Neural progenitor cell (in vitro differentiated cells): ENCODE measurements around the gene LBR. TPM values are rescaled to one million over a fixed set of nuclear protein-coding genes. Genes with fewer than 3 reads are reported as not detected.

ENCODE experiments used
- DNase-seq: peaks from one replicate; pipeline ENCODE4 v3.0.0-alpha.2; 2016; ENCODE audit warnings: low spot score
- H2AFZ ChIP-seq: fragments of 200-600 bp; sonication (generic); replicated peaks from 2 replicates; pipeline ENCODE4 v1.6.1; 2016; ENCODE audit warnings: antibody characterized with exemption
- H3F3A ChIP-seq: fragments of 200-600 bp; sonication (generic); 2 replicates; pipeline ENCODE4 v1.6.1; 2016; ENCODE audit warnings: antibody characterized with exemption, low read depth
- H3K27ac ChIP-seq: fragments of 200-600 bp; sonication (generic); 2 replicates; pipeline ENCODE4 v1.5.1; 2016; ENCODE audit warnings: mild to moderate bottlenecking
- H3K27me3 ChIP-seq: fragments of 200-600 bp; sonication (generic); 2 replicates; pipeline ENCODE4 v1.6.1; 2016; ENCODE audit warnings: mild to moderate bottlenecking, moderate library complexity
- H3K36me3 ChIP-seq: fragments of 200-600 bp; sonication (generic); 2 replicates; pipeline ENCODE4 v1.5.1; 2016
- H3K4me1 ChIP-seq: fragments of 200-600 bp; sonication (generic); 2 replicates; pipeline ENCODE4 v1.6.1; 2016; ENCODE audit warnings: mixed run types
- H3K4me2 ChIP-seq: fragments of 200-600 bp; sonication (generic); 2 replicates; pipeline ENCODE4 v1.6.1; 2016
- H3K4me3 ChIP-seq: fragments of 200-600 bp; sonication (generic); 2 replicates; pipeline ENCODE4 v1.5.1; 2016
- H3K79me2 ChIP-seq: fragments of 200-600 bp; sonication (generic); 2 replicates; pipeline ENCODE4 v1.6.1; 2016; ENCODE audit warnings: low read depth
- H3K9ac ChIP-seq: fragments of 200-600 bp; sonication (generic); 2 replicates; pipeline ENCODE4 v1.6.1; 2016
- H3K9me3 ChIP-seq: fragments of 200-600 bp; sonication (generic); 2 replicates; pipeline ENCODE4 v1.5.1; 2016; ENCODE audit warnings: low read depth
- H4K20me1 ChIP-seq: fragments of 200-600 bp; sonication (generic); 2 replicates; pipeline ENCODE4 v1.6.1; 2016; ENCODE audit warnings: low read depth
- H3K27ac Mint-ChIP-seq: 3 replicates; pipeline ENCODE4 v1.8.0; 2021; ENCODE audit warnings: mixed read lengths
- H3K27me3 Mint-ChIP-seq: 2 replicates; pipeline ENCODE4 v1.8.0; 2022; ENCODE audit warnings: low read depth, mild to moderate bottlenecking, inconsistent platforms, moderate library complexity, mixed read lengths; ENCODE audit not compliant: insufficient read depth
- H3K36me3 Mint-ChIP-seq: 3 replicates; pipeline ENCODE4 v1.8.0; 2021; ENCODE audit warnings: mixed read lengths
- H3K4me1 Mint-ChIP-seq: 3 replicates; pipeline ENCODE4 v1.8.0; 2021; ENCODE audit warnings: mixed read lengths
- H3K4me3 Mint-ChIP-seq: 3 replicates; pipeline ENCODE4 v1.8.0; 2021; ENCODE audit warnings: mild to moderate bottlenecking, moderate library complexity, mixed read lengths
- H3K9me3 Mint-ChIP-seq: 3 replicates; pipeline ENCODE4 v1.8.0; 2020; ENCODE audit warnings: mixed read lengths
- EZH2 ChIP-seq: fragments of 200-600 bp; sonication (generic); IDR thresholded peaks from 2 replicates; pipeline ENCODE4 v1.6.1; 2017; ENCODE audit warnings: antibody characterized with exemption, mild to moderate bottlenecking, moderate library complexity
- EZH2phosphoT487 ChIP-seq: fragments of 200-600 bp; sonication (generic); IDR thresholded peaks from 2 replicates; pipeline ENCODE4 v1.6.1; 2017; ENCODE audit warnings: antibody characterized with exemption
- total RNA-seq: library from RNA; depleted of rRNA; stranded (reverse); fragments of >200 nt; gene quantifications from 2 replicates; pipeline ENCODE4 v1.2.3, GENCODE V29; 2015; ENCODE audit warnings: low replicate concordance
- TF ChIP-seq, protein P1 (sequence below): fragments of 200-600 bp; sonication (generic); IDR thresholded peaks from 2 replicates; pipeline ENCODE4 v1.5.1; 2017; ENCODE audit warnings: antibody characterized with exemption, mild to moderate bottlenecking

Gene LBR
- total RNA-seq, 1 donor from 2014 or later, result 171 TPM

DNA sequence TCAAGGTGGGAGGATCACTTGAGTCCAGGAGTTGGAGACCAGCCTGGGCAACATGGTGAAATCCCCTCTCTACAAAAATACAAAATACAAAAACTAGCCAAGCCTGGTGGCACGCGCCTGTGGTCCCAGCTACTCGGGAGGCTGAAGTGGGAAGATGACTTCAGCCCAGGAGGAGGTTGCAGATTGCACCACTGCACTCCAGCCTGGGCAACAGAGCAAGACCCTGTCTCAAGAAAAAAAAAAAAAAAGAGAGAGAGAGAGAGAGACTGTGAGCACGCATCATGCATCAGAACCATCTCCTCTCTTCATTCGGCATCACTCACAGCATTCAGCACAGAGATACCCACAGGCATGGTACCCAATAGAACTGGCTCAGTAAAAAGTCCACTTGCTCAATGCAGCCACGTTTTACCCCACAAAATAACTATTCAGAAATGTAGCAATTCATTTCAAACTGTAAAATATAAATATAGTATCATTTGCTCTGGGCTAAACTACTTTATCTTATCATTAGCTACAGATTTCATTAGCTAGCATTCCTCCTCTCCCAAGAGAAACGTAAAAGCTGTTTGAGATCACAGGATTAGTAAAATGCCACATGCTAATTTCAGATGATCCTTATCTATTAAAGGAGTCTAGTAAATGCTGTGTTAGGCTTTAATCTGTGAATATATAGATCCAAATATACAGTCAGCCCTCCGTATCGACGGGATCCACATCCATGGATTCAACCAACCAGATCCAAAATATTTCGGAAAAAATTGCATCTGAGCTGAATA lies 11.7 kb downstream of the LBR start:
- no peak overlapping the region for H3K4me3 ChIP-seq
- H3K4me2 ChIP-seq, result no peak overlapping the region
- H4K20me1 ChIP-seq, result peaks cover 29% of the 10 kb centered on the region
- no peak overlapping the region for H2AFZ ChIP-seq
- H3K79me2 ChIP-seq, result peaks cover 82% of the 10 kb centered on the region
- TF ChIP-seq EZH2 (no peak), EZH2phosphoT487 (no peak)
- TF ChIP-seq, protein P1, sequence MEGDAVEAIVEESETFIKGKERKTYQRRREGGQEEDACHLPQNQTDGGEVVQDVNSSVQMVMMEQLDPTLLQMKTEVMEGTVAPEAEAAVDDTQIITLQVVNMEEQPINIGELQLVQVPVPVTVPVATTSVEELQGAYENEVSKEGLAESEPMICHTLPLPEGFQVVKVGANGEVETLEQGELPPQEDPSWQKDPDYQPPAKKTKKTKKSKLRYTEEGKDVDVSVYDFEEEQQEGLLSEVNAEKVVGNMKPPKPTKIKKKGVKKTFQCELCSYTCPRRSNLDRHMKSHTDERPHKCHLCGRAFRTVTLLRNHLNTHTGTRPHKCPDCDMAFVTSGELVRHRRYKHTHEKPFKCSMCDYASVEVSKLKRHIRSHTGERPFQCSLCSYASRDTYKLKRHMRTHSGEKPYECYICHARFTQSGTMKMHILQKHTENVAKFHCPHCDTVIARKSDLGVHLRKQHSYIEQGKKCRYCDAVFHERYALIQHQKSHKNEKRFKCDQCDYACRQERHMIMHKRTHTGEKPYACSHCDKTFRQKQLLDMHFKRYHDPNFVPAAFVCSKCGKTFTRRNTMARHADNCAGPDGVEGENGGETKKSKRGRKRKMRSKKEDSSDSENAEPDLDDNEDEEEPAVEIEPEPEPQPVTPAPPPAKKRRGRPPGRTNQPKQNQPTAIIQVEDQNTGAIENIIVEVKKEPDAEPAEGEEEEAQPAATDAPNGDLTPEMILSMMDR, result no peak
- H3K36me3 ChIP-seq, result peaks cover 18% of the 10 kb centered on the region
- H3K9ac ChIP-seq, result no peak overlapping the region
- no peak overlapping the region for H3K27ac Mint-ChIP-seq
- no peaks in the 10 kb centered on the region for H3K9me3 ChIP-seq
- peaks cover 56% of the 10 kb centered on the region for H3K36me3 Mint-ChIP-seq
- no peak overlapping the region for H3K4me3 Mint-ChIP-seq
- no peaks in the 10 kb centered on the region for H3K4me1 ChIP-seq
- H3K27ac ChIP-seq, result no peak overlapping the region
- peaks cover 4% of the 10 kb centered on the region for H3F3A ChIP-seq
- H3K27me3 Mint-ChIP-seq, result no peaks in the 10 kb centered on the region
- peaks cover 5% of the 10 kb centered on the region for H3K4me1 Mint-ChIP-seq
- DNase-seq, result no peak
- no peaks in the 10 kb centered on the region for H3K27me3 ChIP-seq
- H3K9me3 Mint-ChIP-seq, result no peaks in the 10 kb centered on the region

DNA sequence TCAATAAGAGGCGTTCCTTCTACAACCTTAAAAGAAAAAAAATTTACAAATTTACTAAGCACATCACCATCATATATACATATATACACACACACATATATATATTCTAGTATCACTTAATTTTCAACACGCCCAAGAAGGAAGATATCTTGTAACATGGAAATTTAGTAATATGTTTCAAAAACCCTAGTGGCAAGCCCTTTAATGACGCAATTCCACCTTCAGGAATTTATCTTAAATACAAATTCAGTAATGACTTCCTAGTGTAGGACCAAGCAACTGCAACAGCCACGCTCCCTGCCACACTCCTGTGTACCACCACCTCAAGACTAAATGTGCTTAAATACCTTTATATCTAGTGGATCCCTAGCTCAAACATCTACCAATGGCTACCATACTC lies 12.5 kb downstream of the LBR start:
- H2AFZ ChIP-seq, result no peak overlapping the region
- H3K9me3 Mint-ChIP-seq, result no peaks in the 10 kb centered on the region
- H3K36me3 ChIP-seq, result peaks cover 18% of the 10 kb centered on the region
- TF ChIP-seq EZH2 (no peak), EZH2phosphoT487 (no peak)
- TF ChIP-seq, protein P1, result no peak
- no peak overlapping the region for H3K4me3 ChIP-seq
- H3K4me1 Mint-ChIP-seq, result peaks cover 5% of the 10 kb centered on the region
- H3K4me1 ChIP-seq, result no peaks in the 10 kb centered on the region
- H3K79me2 ChIP-seq, result peaks cover 74% of the 10 kb centered on the region
- H3K27ac Mint-ChIP-seq, result no peak overlapping the region
- peaks cover 59% of the 10 kb centered on the region for H3K36me3 Mint-ChIP-seq
- no peak for DNase-seq
- no peaks in the 10 kb centered on the region for H3K27me3 ChIP-seq
- H3K27me3 Mint-ChIP-seq, result no peaks in the 10 kb centered on the region
- no peak overlapping the region for H3K4me3 Mint-ChIP-seq
- no peak overlapping the region for H3K4me2 ChIP-seq
- no peak overlapping the region for H3K27ac ChIP-seq
- H3F3A ChIP-seq, result peaks cover 4% of the 10 kb centered on the region
- H3K9me3 ChIP-seq, result no peaks in the 10 kb centered on the region
- no peak overlapping the region for H3K9ac ChIP-seq
- peaks cover 23% of the 10 kb centered on the region for H4K20me1 ChIP-seq

DNA sequence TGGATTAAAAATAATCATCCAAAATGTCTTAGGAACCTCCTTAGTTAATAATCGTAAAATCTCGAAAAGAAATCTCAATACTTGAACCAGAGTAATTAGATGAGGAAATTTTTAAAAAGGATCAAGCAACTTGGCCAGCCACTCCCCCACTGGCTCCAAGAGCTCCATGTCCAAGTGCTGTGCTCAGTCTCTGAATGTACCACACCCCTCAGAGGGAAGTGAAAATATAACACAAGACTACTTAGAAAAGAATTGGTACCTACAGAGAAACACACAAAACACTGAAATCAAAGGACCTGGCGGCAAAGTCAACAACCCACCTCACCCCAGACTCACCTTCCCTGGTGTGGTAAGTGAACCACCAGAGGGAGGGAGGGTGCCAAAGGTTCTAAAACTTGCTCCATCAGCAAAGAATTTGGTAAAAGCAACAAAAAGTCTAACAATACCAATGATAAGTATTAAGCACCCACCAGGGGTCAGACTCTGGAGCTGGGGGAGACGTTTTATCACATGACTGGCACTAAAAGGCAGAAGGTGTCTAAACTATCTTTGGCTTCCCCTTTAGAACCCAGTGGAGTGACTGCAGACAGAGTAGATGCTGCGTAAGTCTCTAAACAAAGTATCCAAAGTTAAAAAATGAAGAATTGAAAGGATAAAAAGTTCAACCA lies 14.0 kb downstream of the LBR start:
- no peak overlapping the region for H3K27ac ChIP-seq
- H2AFZ ChIP-seq, result no peak overlapping the region
- H3K27me3 Mint-ChIP-seq, result no peaks in the 10 kb centered on the region
- no peaks in the 10 kb centered on the region for H3K9me3 Mint-ChIP-seq
- H3K9me3 ChIP-seq, result no peaks in the 10 kb centered on the region
- H3K4me3 ChIP-seq, result no peak overlapping the region
- TF ChIP-seq EZH2phosphoT487 (no peak), EZH2 (no peak)
- TF ChIP-seq, protein P1, result no peak
- no peaks in the 10 kb centered on the region for H3K27me3 ChIP-seq
- peaks cover 69% of the 10 kb centered on the region for H3K79me2 ChIP-seq
- peaks cover 4% of the 10 kb centered on the region for H3F3A ChIP-seq
- H3K4me2 ChIP-seq, result no peak overlapping the region
- H3K27ac Mint-ChIP-seq, result no peak overlapping the region
- no peak overlapping the region for H3K9ac ChIP-seq
- peaks cover 18% of the 10 kb centered on the region for H3K36me3 ChIP-seq
- H3K36me3 Mint-ChIP-seq, result peaks cover 66% of the 10 kb centered on the region
- no peak for DNase-seq
- H3K4me1 ChIP-seq, result peaks cover 6% of the 10 kb centered on the region
- H3K4me1 Mint-ChIP-seq, result peaks cover 3% of the 10 kb centered on the region
- H4K20me1 ChIP-seq, result peaks cover 25% of the 10 kb centered on the region
- H3K4me3 Mint-ChIP-seq, result no peak overlapping the region
